Right atrium auricular region (tissue), 2 donors: ENCODE measurements around the gene EBI3. TPM values are rescaled to one million over a fixed set of nuclear protein-coding genes. Genes with fewer than 3 reads are reported as not detected.

Experiments
- DNase-seq: peaks from one replicate; pipeline ENCODE4 v3.0.0-alpha.2; 2019; ENCODE audit warnings: low spot score
- H3K27ac ChIP-seq, 2 donors: fragments of 200-600 bp; sonication (generic); 1 replicate in 1 of 2; 2 replicates in 1 of 2; pipeline ENCODE4 v1.5.1; 2016 to 2019
- H3K27me3 ChIP-seq, 2 donors: fragments of 200-600 bp; sonication (generic); one replicate each; pipeline versions ENCODE4 v1.5.1 to v1.6.0; 2017 to 2019
- H3K36me3 ChIP-seq: fragments of 200-600 bp; sonication (generic); one replicate; pipeline ENCODE4 v1.5.1; 2016
- H3K4me1 ChIP-seq, 2 donors: fragments of 200-600 bp; sonication (generic); one replicate each; pipeline versions ENCODE4 v1.5.1 to v1.6.0; 2017 to 2019
- H3K4me3 ChIP-seq, 2 donors: fragments of 200-600 bp; sonication (generic); 1 replicate in 1 of 2; 2 replicates in 1 of 2; pipeline ENCODE4 v1.5.1; 2017 to 2019; ENCODE audit warnings: mild to moderate bottlenecking in 1 of 2, moderate library complexity in 1 of 2
- H3K9me3 ChIP-seq, 2 donors: fragments of 200-600 bp; sonication (generic); one replicate each; pipeline ENCODE4 v1.5.1; 2019
- total RNA-seq, 2 donors: library from RNA; depleted of rRNA; stranded (reverse); fragments of >200 nt; gene quantifications; one replicate each; pipeline ENCODE4 v1.1.0, GENCODE V29; 2016
- TF ChIP-seq, protein P1 (sequence below), 2 donors: fragments of 200-600 bp; sonication (generic); IDR thresholded peaks; one replicate each; pipeline ENCODE4 v1.5.1; 2019; ENCODE audit warnings: antibody characterized with exemption in 2 of 2

Gene EBI3
- total RNA-seq, 2 donors from 2014 or later: 1.7 to 2.6 TPM

DNA sequence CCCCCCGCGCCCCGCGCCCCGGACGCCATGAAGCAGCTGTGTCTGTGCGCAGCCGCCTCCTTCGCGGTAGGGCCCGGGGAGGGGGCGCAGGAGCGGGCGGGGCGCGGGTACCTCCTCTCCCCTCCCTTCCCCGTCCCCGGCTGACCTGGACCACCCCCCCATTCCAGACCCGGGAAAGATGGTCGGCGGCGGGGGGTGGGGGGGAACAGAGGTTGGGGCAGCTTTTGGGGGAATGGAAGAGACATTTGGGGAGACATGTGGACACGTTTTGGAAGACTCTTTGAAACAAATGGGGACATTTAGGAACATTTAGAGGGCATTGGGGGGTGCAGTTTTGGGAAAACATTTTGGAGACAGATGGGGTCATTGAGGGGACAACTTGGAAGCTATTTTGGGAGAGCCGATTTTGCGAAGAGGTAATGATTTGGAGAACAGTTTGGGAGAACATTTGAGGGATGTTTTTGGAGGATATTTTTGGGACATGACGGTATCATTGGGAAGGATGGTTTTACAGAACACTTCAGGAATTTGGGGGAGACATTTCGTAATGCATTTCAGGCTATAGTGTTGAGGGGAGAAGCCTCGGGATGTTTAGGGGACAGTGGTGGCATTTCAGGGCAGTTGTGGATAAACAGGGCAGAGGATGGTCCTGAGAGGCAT, 30.7 kb upstream of the EBI3 start:
- no peak for DNase-seq
- H3K36me3 ChIP-seq: no peaks in the 10 kb centered on the region
- peaks cover 17% of the 10 kb centered on the region in 2 donors for H3K27me3 ChIP-seq
- H3K4me1 ChIP-seq: peaks cover 0 to 9% of the 10 kb centered on the region in 2 donors
- TF ChIP-seq, protein P1, sequence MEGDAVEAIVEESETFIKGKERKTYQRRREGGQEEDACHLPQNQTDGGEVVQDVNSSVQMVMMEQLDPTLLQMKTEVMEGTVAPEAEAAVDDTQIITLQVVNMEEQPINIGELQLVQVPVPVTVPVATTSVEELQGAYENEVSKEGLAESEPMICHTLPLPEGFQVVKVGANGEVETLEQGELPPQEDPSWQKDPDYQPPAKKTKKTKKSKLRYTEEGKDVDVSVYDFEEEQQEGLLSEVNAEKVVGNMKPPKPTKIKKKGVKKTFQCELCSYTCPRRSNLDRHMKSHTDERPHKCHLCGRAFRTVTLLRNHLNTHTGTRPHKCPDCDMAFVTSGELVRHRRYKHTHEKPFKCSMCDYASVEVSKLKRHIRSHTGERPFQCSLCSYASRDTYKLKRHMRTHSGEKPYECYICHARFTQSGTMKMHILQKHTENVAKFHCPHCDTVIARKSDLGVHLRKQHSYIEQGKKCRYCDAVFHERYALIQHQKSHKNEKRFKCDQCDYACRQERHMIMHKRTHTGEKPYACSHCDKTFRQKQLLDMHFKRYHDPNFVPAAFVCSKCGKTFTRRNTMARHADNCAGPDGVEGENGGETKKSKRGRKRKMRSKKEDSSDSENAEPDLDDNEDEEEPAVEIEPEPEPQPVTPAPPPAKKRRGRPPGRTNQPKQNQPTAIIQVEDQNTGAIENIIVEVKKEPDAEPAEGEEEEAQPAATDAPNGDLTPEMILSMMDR (IDR thresholded peaks at IDR 0.05): no peak
- H3K27ac ChIP-seq: no peak overlapping the region
- H3K9me3 ChIP-seq: no peaks in the 10 kb centered on the region
- H3K4me3 ChIP-seq: peak overlapping the region in 1 of 2 donors; percentile 22

DNA sequence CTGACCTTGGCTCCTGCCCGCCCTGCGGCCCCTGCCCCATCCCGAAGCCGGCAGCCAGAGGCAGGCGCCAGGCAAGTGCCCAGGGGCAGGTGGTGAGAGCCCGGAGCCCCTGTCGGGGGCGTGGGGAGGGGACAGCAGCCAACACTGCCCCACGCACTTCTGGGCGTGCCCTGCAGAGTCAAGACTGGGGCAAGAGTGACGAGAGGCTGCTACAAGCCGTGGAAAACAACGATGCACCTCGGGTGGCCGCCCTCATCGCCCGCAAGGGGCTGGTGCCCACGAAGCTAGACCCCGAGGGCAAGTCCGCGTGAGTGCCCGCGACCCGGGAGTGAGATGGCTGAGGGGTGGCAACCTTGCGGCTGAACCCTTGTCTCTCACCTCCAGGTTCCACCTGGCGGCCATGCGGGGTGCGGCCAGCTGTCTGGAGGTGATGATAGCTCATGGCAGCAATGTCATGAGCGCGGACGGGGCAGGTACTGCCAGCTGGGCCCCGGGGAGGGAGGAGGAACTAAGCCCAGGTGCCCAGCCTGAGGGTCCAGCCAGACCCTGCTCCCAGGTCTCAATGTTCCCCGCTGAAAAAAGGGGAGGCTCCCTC, 29.5 kb upstream of the EBI3 start:
- no peaks in the 10 kb centered on the region for H3K9me3 ChIP-seq
- H3K27me3 ChIP-seq: peaks cover 17% of the 10 kb centered on the region in 2 donors
- no peak overlapping the region for H3K4me3 ChIP-seq
- no peak for DNase-seq
- TF ChIP-seq, protein P1 (IDR thresholded peaks at IDR 0.05): no peak
- no peaks in the 10 kb centered on the region for H3K36me3 ChIP-seq
- peaks cover 0 to 9% of the 10 kb centered on the region in 2 donors for H3K4me1 ChIP-seq
- H3K27ac ChIP-seq: no peak overlapping the region

DNA sequence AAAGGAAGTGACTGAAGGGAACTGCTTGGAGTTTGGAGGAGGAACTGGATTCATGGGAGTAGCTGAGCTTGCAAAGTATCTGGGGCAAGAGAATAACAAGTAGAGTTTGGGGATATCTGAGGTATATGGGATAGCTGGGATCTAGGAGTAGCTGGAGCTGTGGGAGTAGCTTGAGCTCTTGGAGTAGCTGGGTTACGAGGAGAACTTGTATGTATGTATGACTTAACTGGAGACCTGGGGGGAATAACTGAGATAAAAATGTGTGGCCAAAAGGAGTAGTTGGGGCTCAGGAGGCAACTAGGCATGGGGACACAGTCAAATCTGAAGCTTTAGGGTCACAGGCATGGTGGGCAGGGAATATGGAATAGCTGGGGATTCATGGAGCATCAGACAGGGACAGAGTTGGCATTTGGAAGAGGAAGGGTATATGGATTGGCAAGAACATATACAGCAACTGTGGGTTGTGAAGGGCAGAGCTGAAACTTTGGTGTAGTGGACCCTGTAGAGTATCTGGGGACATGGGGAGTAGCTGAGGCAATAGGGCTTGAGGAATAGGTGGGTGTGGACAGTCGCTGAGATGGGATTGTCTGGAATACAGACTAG, 28.3 kb upstream of the EBI3 start:
- H3K27me3 ChIP-seq: peaks cover 12 to 17% of the 10 kb centered on the region in 2 donors
- no peak overlapping the region for H3K4me3 ChIP-seq
- H3K36me3 ChIP-seq: no peaks in the 10 kb centered on the region
- peaks cover 0 to 9% of the 10 kb centered on the region in 2 donors for H3K4me1 ChIP-seq
- H3K27ac ChIP-seq: no peak overlapping the region
- TF ChIP-seq, protein P1 (IDR thresholded peaks at IDR 0.05): no peak
- H3K9me3 ChIP-seq: no peaks in the 10 kb centered on the region
- no peak for DNase-seq

DNA sequence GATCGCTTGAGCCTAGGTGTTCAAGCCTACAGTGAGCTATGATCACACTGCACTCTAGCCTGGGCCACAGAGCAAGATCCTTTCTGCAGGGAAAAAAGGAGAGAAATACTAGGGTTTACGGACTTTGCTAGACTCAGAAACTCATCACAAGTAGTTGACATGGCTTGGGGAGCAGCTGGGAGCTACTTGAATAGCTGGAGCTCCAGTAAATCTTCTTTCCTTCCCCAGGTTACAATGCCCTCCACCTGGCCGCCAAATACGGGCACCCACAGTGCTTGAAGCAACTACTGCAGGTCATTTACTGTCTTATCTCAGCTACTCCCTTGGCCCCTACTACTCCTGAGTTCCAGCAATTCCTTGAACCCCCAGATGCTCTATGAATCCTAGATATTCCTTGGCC, 27.5 kb upstream of the EBI3 start:
- Histone ChIP-seq H3K4me1 (peaks cover 0 to 9% of the 10 kb centered on the region in 2 donors), H3K27ac (no peak overlapping the region), H3K27me3 (peaks cover 8 to 14% of the 10 kb centered on the region in 2 donors), H3K4me3 (no peak overlapping the region), H3K9me3 (no peaks in the 10 kb centered on the region), H3K36me3 (no peaks in the 10 kb centered on the region)
- no peak for DNase-seq
- TF ChIP-seq, protein P1 (IDR thresholded peaks at IDR 0.05): no peak

DNA sequence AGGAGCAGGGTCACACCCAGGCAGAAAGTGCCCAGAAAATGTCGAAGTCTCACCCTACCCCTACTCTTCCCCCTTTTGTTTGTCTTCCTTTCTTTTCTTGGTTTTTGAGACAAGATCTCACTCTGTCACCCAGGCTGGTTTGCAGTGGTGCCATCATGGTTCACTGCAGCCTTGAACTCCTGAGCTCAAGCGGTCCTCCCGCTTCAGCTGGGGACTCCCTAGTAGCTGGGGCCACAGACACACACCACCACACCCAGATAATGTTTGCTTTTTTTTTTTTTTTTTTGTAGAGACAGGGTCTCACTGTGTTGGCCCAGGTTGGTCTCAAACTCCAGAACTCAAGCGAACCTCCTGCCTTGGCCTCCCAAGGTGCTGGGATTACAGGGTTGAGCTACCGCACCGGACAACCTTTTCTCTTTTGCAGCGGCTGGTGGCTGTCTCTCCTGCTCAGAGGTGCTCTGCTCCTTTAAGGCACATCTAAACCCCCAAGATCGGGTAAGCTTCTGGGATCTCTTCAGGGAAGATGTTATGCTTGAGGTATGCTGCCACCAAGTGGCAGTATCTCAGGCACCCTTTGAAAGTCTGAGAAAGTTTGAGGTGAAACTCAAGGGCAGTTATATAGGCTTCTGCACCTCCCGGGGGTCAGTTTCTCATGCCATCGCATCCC, 22.4 kb upstream of the EBI3 start:
- Histone ChIP-seq H3K9me3 (no peaks in the 10 kb centered on the region), H3K4me1 (no peaks in the 10 kb centered on the region), H3K4me3 (no peak overlapping the region), H3K27ac (no peak overlapping the region), H3K27me3 (no peaks in the 10 kb centered on the region), H3K36me3 (no peaks in the 10 kb centered on the region)
- DNase-seq: no peak
- TF ChIP-seq, protein P1 (IDR thresholded peaks at IDR 0.05): no peak
